Measurements from ENCODE around the gene GPR18. TPM values are rescaled to one million over a fixed set of nuclear protein-coding genes. Genes with fewer than 3 reads are reported as not detected.

GPR18 gene
- total RNA-seq, 1 experiment from 2014 or later: not detected

DNA sequence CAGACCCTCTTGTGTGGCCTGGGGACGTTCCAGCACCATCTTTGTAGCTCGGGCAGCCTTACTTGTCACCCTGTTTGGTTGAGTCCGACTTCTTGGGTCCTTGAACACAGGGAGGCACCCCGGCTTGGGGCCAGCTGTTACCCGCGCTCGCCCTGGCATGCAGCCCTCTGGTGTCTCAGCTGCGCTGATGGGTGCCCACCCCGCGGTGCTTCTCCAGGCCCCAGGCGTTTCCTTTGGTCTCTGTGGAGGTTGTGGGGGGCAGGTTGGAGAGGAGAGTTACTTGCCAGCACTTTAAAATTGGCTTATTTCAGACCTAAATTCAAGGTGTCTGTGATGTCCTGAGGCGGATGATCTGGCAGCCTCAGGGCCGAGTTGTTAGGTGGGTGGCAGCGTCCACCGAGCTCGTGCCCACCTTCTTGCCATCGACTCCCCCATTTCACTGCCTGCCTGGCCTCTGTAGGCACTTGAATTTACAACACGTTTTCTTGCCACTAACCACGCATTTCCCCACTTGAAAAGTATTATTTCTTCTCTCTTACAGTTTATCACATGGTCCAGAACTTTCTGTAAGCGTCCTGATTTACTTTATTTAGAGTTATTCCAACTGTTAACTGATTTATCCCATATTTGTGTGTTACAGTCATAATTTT is 40.6 kb downstream of the GPR18 start:
- Histone ChIP-seq H3K79me2 (ENCODE audit: insufficient read depth, low read length) (peaks cover 96% of the 10 kb centered on the region), H3K4me3 (replicated peaks in 1 of 2; ENCODE audit: low read depth in 1 of 2, low read length in 2 of 2) (no peak overlapping the region), H3K27ac (ENCODE audit: low read depth, low read length) (no peak overlapping the region), H3K4me2 (ENCODE audit: low read length) (no peak overlapping the region), H3K36me3 (ENCODE audit: control insufficient read depth in 1 of 2, insufficient read depth in 2 of 2, low read length in 2 of 2) (0 out of 4 replicates have a peak, but pooled peaks cover 0 to 4% of the 10 kb centered on the region in 2 experiments), H3K9ac (ENCODE audit: low read length) (no peak overlapping the region), H3K27me3 (ENCODE audit: insufficient read depth, low read length) (no peaks in the 10 kb centered on the region), H3K9me2 (ENCODE audit: insufficient read depth) (no peaks in the 10 kb centered on the region), H3K4me1 (ENCODE audit: control insufficient read depth in 1 of 2, insufficient read depth in 2 of 2, low read length in 2 of 2) (peaks cover 0 to 7% of the 10 kb centered on the region in 2 experiments; a peak in 1 of 4 replicates), H4K20me1 (ENCODE audit: insufficient read depth) (peaks cover 11% of the 10 kb centered on the region), H2AFZ (ENCODE audit: low read depth, low read length, poor library complexity, severe bottlenecking) (no peak overlapping the region), H3K9me3 (ENCODE audit: control insufficient read depth in 1 of 2, insufficient read depth in 1 of 2, low read depth in 1 of 2, low read length in 2 of 2) (no peaks in the 10 kb centered on the region)
- ChIA-PET POLR2A (interaction anchor here (1.9 kb wide), 1 partner anchor 16 kb away, joined by 6 read pairs; the partner anchor contains the start of gene UBAC2), CTCF (no interaction called here), RAD21 (ENCODE audit: low non-redundant PET in 1 of 2, low total read pairs in 2 of 2, uncharacterized antibody in 2 of 2, unreplicated experiment in 2 of 2) (no interaction called here)
- TF ChIP-seq SIN3A (IDR thresholded peaks at IDR 0.05; ENCODE audit: low read depth) (no peak), EGR1 (IDR thresholded peaks at IDR 0.05; ENCODE audit: low read depth) (no peak), SRF (IDR thresholded peaks at IDR 0.05; ENCODE audit: low read depth) (no peak), CEBPB (IDR thresholded peaks at IDR 0.05; ENCODE audit: low read depth) (no peak), POLR2A (IDR thresholded peaks at IDR 0.05; ENCODE audit: borderline replicate concordance, extremely low read depth, insufficient read depth, insufficient read length) (no peak), TCF7L2 (IDR thresholded peaks at IDR 0.05; ENCODE audit: borderline replicate concordance, extremely low read depth, insufficient read depth, insufficient read length) (no peak)
- no TSS peak for BruUV-seq (replicated peaks)
- ATAC-seq (no peak), DNase-seq (ENCODE audit: low read depth, low spot score) (no peak)
- intact Hi-C loops (cut with micrococcal nuclease): no loop called here

DNA sequence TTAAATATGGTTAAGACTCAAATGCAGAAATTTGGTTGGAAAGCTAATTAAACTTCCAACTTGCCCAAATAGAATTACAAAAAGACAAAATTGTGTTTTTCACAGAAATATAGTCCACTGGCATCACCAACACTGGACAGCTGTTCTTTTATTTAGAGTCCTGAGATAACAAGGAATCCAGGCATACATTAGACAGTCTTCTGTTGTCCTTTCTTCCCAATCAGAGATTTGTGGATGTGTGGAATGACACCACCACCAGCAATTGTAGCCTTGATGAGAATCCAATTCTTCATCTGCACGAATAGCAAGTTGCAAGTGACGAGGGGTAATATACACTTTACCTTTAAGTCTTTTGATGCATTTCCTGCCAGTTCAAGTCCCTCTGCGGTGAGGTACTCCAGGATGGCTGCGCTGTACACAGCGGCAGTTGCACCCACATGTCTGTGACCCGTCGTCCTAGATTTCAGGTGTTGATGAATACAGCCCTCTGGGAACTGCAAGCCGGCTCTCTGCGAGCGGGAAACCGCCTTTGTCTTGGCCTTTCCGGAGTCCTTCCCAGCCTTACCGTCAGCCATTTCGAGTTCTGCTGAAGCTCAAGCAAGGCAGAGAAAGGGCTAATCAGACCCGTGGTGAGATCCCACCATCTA is 42.9 kb downstream of the GPR18 start:
- ChIA-PET CTCF (no interaction called here), RAD21 (ENCODE audit: low non-redundant PET in 1 of 2, low total read pairs in 2 of 2, uncharacterized antibody in 2 of 2, unreplicated experiment in 2 of 2) (no interaction called here), POLR2A (no interaction called here)
- Histone ChIP-seq H3K79me2 (ENCODE audit: insufficient read depth, low read length) (peaks cover 94% of the 10 kb centered on the region), H3K4me1 (ENCODE audit: control insufficient read depth in 1 of 2, insufficient read depth in 2 of 2, low read length in 2 of 2) (peaks cover 0 to 7% of the 10 kb centered on the region in 2 experiments; a peak in 1 of 4 replicates), H2AFZ (ENCODE audit: low read depth, low read length, poor library complexity, severe bottlenecking) (no peak overlapping the region), H4K20me1 (ENCODE audit: insufficient read depth) (peaks cover 8% of the 10 kb centered on the region), H3K9ac (ENCODE audit: low read length) (no peak overlapping the region), H3K4me2 (ENCODE audit: low read length) (no peak overlapping the region), H3K27me3 (ENCODE audit: insufficient read depth, low read length) (no peaks in the 10 kb centered on the region), H3K27ac (ENCODE audit: low read depth, low read length) (no peak overlapping the region), H3K4me3 (replicated peaks in 1 of 2; ENCODE audit: low read depth in 1 of 2, low read length in 2 of 2) (no peak overlapping the region), H3K36me3 (ENCODE audit: control insufficient read depth in 1 of 2, insufficient read depth in 2 of 2, low read length in 2 of 2) (0 out of 4 replicates have a peak, but pooled peaks cover 0 to 6% of the 10 kb centered on the region in 2 experiments), H3K9me3 (ENCODE audit: control insufficient read depth in 1 of 2, insufficient read depth in 1 of 2, low read depth in 1 of 2, low read length in 2 of 2) (no peaks in the 10 kb centered on the region), H3K9me2 (ENCODE audit: insufficient read depth) (no peaks in the 10 kb centered on the region)
- ATAC-seq (no peak), DNase-seq (ENCODE audit: low read depth, low spot score) (no peak)
- intact Hi-C loops (cut with micrococcal nuclease): no loop called here
- BruUV-seq (replicated peaks): no TSS peak
- TF ChIP-seq ZBTB33 (IDR thresholded peaks at IDR 0.05; ENCODE audit: extremely low read depth, insufficient replicate concordance, low read length): no peak
- TF ChIP-seq POLR2AphosphoS5 (IDR thresholded peaks at IDR 0.05; ENCODE audit: low read depth, low read length): no peak
- no peak for TF ChIP-seq CEBPB (IDR thresholded peaks at IDR 0.05; ENCODE audit: low read depth)
- TF ChIP-seq EZH2phosphoT487 (IDR thresholded peaks at IDR 0.05; ENCODE audit: borderline replicate concordance): no peak
- no peak for TF ChIP-seq EGR1 (IDR thresholded peaks at IDR 0.05; ENCODE audit: low read depth)
- TF ChIP-seq, protein P1, sequence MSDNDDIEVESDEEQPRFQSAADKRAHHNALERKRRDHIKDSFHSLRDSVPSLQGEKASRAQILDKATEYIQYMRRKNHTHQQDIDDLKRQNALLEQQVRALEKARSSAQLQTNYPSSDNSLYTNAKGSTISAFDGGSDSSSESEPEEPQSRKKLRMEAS (IDR thresholded peaks at IDR 0.05): no peak
- TF ChIP-seq CBX3 (IDR thresholded peaks at IDR 0.05; ENCODE audit: low read depth): no peak
- no peak for TF ChIP-seq POLR2A (IDR thresholded peaks at IDR 0.05; ENCODE audit: borderline replicate concordance, extremely low read depth, insufficient read depth, insufficient read length)
- no peak for TF ChIP-seq YY1 (IDR thresholded peaks at IDR 0.05; ENCODE audit: extremely low read depth, insufficient replicate concordance, low read depth, low read length)
- no peak for TF ChIP-seq SP1 (IDR thresholded peaks at IDR 0.05; ENCODE audit: low read depth)
- no peak for TF ChIP-seq ELF1 (IDR thresholded peaks at IDR 0.05; ENCODE audit: borderline replicate concordance, low read depth)
